ENCODE data around the gene ABCC1. TPM values are rescaled to one million over a fixed set of nuclear protein-coding genes. Genes with fewer than 3 reads are reported as not detected.

ABCC1 gene
- total and polyA plus RNA-seq, 2 donors (not counting 1 experiment from before 2014, with no cell fraction given) = 54.1 to 178 TPM

DNA sequence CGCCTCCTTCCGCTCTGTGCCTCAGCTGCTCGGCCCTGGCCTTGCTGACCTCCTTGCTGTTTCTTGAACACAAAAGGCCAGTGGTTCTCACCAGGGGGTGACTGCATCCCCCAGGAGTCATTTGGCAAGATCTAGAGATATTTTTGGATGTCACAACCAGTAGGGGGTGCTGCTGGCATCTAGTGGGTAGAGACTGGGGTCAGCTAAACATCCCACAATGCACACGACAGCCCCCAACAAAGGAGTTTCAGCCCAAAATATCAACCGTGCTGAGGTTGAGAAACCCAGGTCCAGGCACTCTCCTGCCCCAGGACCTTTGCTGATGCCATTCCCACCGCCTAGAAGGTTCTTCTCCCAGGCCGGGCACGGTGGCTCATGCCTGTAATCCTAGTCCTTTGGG, 234.1 kb downstream of the ABCC1 start:
- Histone ChIP-seq H4K20me1 (ENCODE audit: control insufficient read depth, extremely low read depth, insufficient read depth, low read length) (no peaks in the 10 kb centered on the region), H3K27ac (ENCODE audit: insufficient read depth, low read length) (no peak overlapping the region), H3K9me3 (ENCODE audit: control insufficient read depth, insufficient read depth, low read depth, low read length) (no peaks in the 10 kb centered on the region), H2AFZ (ENCODE audit: low read length) (no peak overlapping the region), H3K36me3 (ENCODE audit: control insufficient read depth, insufficient read depth, low read length) (no peaks in the 10 kb centered on the region), H3K4me2 (ENCODE audit: extremely low read depth, insufficient read depth, low read length) (no peak overlapping the region), H3K27me3 (ENCODE audit: control insufficient read depth, insufficient read depth, low read length) (peaks cover 3% of the 10 kb centered on the region), H3K79me2 (ENCODE audit: control insufficient read depth, insufficient read depth, low read length) (no peaks in the 10 kb centered on the region), H3K4me1 (ENCODE audit: control insufficient read depth, extremely low read depth, insufficient read depth, low read length) (no peaks in the 10 kb centered on the region), H3K9ac (ENCODE audit: insufficient read depth, low read length) (no peak overlapping the region), H3K4me3 (replicated peaks in 1 of 4; ENCODE audit: control extremely low read depth in 1 of 4, insufficient read depth in 1 of 4, low read depth in 3 of 4, low read length in 4 of 4) (no peak overlapping the region)
- TF ChIP-seq, protein P1, sequence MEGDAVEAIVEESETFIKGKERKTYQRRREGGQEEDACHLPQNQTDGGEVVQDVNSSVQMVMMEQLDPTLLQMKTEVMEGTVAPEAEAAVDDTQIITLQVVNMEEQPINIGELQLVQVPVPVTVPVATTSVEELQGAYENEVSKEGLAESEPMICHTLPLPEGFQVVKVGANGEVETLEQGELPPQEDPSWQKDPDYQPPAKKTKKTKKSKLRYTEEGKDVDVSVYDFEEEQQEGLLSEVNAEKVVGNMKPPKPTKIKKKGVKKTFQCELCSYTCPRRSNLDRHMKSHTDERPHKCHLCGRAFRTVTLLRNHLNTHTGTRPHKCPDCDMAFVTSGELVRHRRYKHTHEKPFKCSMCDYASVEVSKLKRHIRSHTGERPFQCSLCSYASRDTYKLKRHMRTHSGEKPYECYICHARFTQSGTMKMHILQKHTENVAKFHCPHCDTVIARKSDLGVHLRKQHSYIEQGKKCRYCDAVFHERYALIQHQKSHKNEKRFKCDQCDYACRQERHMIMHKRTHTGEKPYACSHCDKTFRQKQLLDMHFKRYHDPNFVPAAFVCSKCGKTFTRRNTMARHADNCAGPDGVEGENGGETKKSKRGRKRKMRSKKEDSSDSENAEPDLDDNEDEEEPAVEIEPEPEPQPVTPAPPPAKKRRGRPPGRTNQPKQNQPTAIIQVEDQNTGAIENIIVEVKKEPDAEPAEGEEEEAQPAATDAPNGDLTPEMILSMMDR (conservative IDR thresholded peaks at IDR 0.05 in 1 of 2, IDR thresholded peaks at IDR 0.05 in 1 of 2; ENCODE audit: low read depth in 1 of 2, low read length in 2 of 2) = peak; percentile 16 to 26
- TF ChIP-seq EZH2 (IDR thresholded peaks at IDR 0.05; ENCODE audit: low read length, missing control alignments) = no peak
- no peak for DNase-seq (ENCODE audit: low read depth in 2 of 2)

- Histone ChIP-seq H3K79me2 (ENCODE audit: control insufficient read depth, insufficient read depth, low read length) (no peaks in the 10 kb centered on the region), H3K36me3 (ENCODE audit: control insufficient read depth, insufficient read depth, low read length) (no peaks in the 10 kb centered on the region), H3K4me3 (replicated peaks in 1 of 4; ENCODE audit: control extremely low read depth in 1 of 4, insufficient read depth in 1 of 4, low read depth in 3 of 4, low read length in 4 of 4) (no peak overlapping the region), H2AFZ (ENCODE audit: low read length) (no peak overlapping the region), H3K9me3 (ENCODE audit: control insufficient read depth, insufficient read depth, low read depth, low read length) (no peaks in the 10 kb centered on the region), H3K4me2 (ENCODE audit: extremely low read depth, insufficient read depth, low read length) (no peak overlapping the region), H3K9ac (ENCODE audit: insufficient read depth, low read length) (no peak overlapping the region), H3K4me1 (ENCODE audit: control insufficient read depth, extremely low read depth, insufficient read depth, low read length) (no peaks in the 10 kb centered on the region), H4K20me1 (ENCODE audit: control insufficient read depth, extremely low read depth, insufficient read depth, low read length) (no peaks in the 10 kb centered on the region), H3K27ac (ENCODE audit: insufficient read depth, low read length) (no peak overlapping the region), H3K27me3 (ENCODE audit: control insufficient read depth, insufficient read depth, low read length) (peaks cover 6% of the 10 kb centered on the region)
- DNase-seq (ENCODE audit: low read depth in 2 of 2) = no peak
- TF ChIP-seq, protein P1 (conservative IDR thresholded peaks at IDR 0.05 in 1 of 2, IDR thresholded peaks at IDR 0.05 in 1 of 2; ENCODE audit: low read depth in 1 of 2, low read length in 2 of 2) = no peak
- TF ChIP-seq EZH2 (IDR thresholded peaks at IDR 0.05; ENCODE audit: low read length, missing control alignments) = no peak
Measured at GRCh38 chr16:16184594-16184993, 235.2 kb downstream of the ABCC1 start.

GRCh38 chr16:16185095-16185494, 235.7 kb downstream of the ABCC1 start:
- Histone ChIP-seq H3K27ac (ENCODE audit: insufficient read depth, low read length) (no peak overlapping the region), H4K20me1 (ENCODE audit: control insufficient read depth, extremely low read depth, insufficient read depth, low read length) (no peaks in the 10 kb centered on the region), H3K4me3 (replicated peaks in 1 of 4; ENCODE audit: control extremely low read depth in 1 of 4, insufficient read depth in 1 of 4, low read depth in 3 of 4, low read length in 4 of 4) (no peak overlapping the region), H3K4me2 (ENCODE audit: extremely low read depth, insufficient read depth, low read length) (no peak overlapping the region), H3K9me3 (ENCODE audit: control insufficient read depth, insufficient read depth, low read depth, low read length) (no peaks in the 10 kb centered on the region), H3K9ac (ENCODE audit: insufficient read depth, low read length) (no peak overlapping the region), H3K79me2 (ENCODE audit: control insufficient read depth, insufficient read depth, low read length) (no peaks in the 10 kb centered on the region), H3K27me3 (ENCODE audit: control insufficient read depth, insufficient read depth, low read length) (peaks cover 6% of the 10 kb centered on the region), H3K4me1 (ENCODE audit: control insufficient read depth, extremely low read depth, insufficient read depth, low read length) (no peaks in the 10 kb centered on the region), H3K36me3 (ENCODE audit: control insufficient read depth, insufficient read depth, low read length) (no peaks in the 10 kb centered on the region), H2AFZ (ENCODE audit: low read length) (no peak overlapping the region)
- no peak for TF ChIP-seq EZH2 (IDR thresholded peaks at IDR 0.05; ENCODE audit: low read length, missing control alignments)
- DNase-seq (ENCODE audit: low read depth in 2 of 2) = no peak
